Cardiac muscle cell (in vitro differentiated cells and primary cell): Measurements from ENCODE around the gene AHRR. TPM values are rescaled to one million over a fixed set of nuclear protein-coding genes. Genes with fewer than 3 reads are reported as not detected.

Source experiments
- DNase-seq, 2 donors: peaks; one replicate each; pipeline versions ENCODE4 v3.0.0 to v3.0.0-alpha.2; 2010 to 2017; ENCODE audit warnings: low read depth in 1 of 2, low spot score in 1 of 2
- H3K27ac ChIP-seq: fragments of 200-600 bp; sonication (generic); 2 replicates; pipeline ENCODE4 v1.5.1; 2016
- H3K27me3 ChIP-seq: fragments of 200-600 bp; sonication (generic); 2 replicates; pipeline ENCODE4 v1.6.0; 2016; ENCODE audit warnings: control low read depth
- H3K36me3 ChIP-seq: fragments of 200-600 bp; sonication (generic); 2 replicates; pipeline ENCODE4 v1.5.1; 2016; ENCODE audit warnings: control low read depth
- H3K4me1 ChIP-seq: fragments of 200-600 bp; sonication (generic); 2 replicates; pipeline ENCODE4 v1.8.1; 2017; ENCODE audit warnings: low read depth, mild to moderate bottlenecking, mixed run types
- H3K4me3 ChIP-seq: fragments of 200-600 bp; sonication (generic); 2 replicates; pipeline ENCODE4 v1.5.1; 2016; ENCODE audit warnings: mild to moderate bottlenecking
- H3K9me3 ChIP-seq: fragments of 200-600 bp; sonication (generic); 2 replicates; pipeline ENCODE4 v1.5.1; 2017; ENCODE audit warnings: low read depth, mild to moderate bottlenecking, control low read depth
- polyA plus RNA-seq: library from polyadenylated mRNA; unstranded; fragments of >200 nt; fragmentation: Nextera tagmentation; extraction: Ambion mirVana; gene quantifications from 2 replicates; pipeline ENCODE4 v1.2.1, GENCODE V29; 2016
- total RNA-seq: library from RNA; depleted of rRNA; stranded (reverse); fragments of >200 nt; gene quantifications from 2 replicates; pipeline ENCODE4 v1.2.3, GENCODE V29; 2016
- TF ChIP-seq, protein P1 (sequence below): IDR thresholded peaks from 2 replicates; pipeline ENCODE4 v1.5.1; 2012; ENCODE audit warnings: low read depth, mild to moderate bottlenecking, low read length

AHRR gene
- total and polyA plus RNA-seq, 2 experiments from 2014 or later: 0.99 to 1.4 TPM

DNA sequence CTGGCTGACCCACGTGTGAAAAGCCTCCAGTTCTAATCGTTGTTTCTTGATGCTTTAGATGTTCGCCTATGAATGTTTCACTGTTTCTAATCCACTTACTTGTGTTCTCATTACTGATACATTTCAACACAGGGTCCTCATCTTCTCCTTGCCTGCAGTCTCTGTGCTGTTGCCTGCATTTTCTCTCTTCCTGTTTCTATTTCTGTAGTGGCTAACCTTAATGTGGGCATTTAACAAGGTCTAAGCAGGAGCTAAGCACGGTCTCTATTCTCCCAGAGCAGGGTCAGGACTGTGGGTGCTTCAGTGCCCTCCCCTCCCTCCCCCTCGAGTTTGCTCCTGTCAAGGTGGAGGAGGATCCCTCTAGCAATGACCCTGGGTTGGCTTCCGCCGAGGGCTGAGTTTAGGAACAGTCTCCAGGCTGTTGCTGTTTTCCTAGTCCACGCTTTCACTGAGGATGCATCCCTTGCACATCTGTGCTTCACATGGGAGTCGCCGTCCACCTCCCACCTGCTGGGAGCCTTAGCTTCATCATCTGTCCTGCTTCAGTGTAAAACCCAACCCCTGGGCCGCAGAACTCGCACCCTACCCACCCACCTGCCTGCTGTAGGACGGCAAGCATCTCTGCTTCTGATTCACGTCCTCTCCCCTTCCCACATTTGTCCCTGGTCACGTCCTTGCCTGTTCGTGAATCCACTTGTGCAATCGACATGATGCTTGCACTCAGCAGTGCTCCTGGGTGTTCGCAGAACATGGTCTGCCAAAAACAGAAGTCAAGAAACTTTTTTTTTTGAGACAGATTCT is 119.1 kb downstream of the AHRR start:
- Histone ChIP-seq H3K9me3 (no peaks in the 10 kb centered on the region), H3K27me3 (no peaks in the 10 kb centered on the region), H3K27ac (no peak overlapping the region), H3K36me3 (no peaks in the 10 kb centered on the region), H3K4me3 (no peak overlapping the region), H3K4me1 (peaks cover 22% of the 10 kb centered on the region)
- no peak for DNase-seq
- TF ChIP-seq, protein P1, sequence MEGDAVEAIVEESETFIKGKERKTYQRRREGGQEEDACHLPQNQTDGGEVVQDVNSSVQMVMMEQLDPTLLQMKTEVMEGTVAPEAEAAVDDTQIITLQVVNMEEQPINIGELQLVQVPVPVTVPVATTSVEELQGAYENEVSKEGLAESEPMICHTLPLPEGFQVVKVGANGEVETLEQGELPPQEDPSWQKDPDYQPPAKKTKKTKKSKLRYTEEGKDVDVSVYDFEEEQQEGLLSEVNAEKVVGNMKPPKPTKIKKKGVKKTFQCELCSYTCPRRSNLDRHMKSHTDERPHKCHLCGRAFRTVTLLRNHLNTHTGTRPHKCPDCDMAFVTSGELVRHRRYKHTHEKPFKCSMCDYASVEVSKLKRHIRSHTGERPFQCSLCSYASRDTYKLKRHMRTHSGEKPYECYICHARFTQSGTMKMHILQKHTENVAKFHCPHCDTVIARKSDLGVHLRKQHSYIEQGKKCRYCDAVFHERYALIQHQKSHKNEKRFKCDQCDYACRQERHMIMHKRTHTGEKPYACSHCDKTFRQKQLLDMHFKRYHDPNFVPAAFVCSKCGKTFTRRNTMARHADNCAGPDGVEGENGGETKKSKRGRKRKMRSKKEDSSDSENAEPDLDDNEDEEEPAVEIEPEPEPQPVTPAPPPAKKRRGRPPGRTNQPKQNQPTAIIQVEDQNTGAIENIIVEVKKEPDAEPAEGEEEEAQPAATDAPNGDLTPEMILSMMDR: no peak

DNA sequence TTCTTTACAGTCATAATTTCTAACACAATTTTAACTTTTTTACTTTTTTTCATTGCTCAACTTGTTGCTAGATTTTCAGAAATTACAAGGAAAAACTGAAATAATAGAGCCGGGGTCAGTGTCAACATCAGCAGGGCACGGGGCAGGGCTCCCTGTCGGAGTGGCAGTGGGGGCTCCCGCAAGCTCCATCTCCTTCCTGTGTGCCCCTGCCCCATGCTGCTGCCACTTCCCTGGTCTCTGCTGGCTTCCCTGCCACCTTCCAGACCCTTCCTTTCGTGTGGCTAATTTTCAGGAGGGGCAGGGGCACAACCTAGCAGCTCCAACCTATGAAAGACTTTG is 120.5 kb downstream of the AHRR start:
- Histone ChIP-seq H3K27me3 (no peaks in the 10 kb centered on the region), H3K36me3 (peaks cover 1% of the 10 kb centered on the region), H3K4me1 (peaks cover 19% of the 10 kb centered on the region), H3K4me3 (peak overlapping the region; percentile 93), H3K9me3 (no peaks in the 10 kb centered on the region), H3K27ac (no peak overlapping the region)
- no peak for DNase-seq
- TF ChIP-seq, protein P1: no peak

DNA sequence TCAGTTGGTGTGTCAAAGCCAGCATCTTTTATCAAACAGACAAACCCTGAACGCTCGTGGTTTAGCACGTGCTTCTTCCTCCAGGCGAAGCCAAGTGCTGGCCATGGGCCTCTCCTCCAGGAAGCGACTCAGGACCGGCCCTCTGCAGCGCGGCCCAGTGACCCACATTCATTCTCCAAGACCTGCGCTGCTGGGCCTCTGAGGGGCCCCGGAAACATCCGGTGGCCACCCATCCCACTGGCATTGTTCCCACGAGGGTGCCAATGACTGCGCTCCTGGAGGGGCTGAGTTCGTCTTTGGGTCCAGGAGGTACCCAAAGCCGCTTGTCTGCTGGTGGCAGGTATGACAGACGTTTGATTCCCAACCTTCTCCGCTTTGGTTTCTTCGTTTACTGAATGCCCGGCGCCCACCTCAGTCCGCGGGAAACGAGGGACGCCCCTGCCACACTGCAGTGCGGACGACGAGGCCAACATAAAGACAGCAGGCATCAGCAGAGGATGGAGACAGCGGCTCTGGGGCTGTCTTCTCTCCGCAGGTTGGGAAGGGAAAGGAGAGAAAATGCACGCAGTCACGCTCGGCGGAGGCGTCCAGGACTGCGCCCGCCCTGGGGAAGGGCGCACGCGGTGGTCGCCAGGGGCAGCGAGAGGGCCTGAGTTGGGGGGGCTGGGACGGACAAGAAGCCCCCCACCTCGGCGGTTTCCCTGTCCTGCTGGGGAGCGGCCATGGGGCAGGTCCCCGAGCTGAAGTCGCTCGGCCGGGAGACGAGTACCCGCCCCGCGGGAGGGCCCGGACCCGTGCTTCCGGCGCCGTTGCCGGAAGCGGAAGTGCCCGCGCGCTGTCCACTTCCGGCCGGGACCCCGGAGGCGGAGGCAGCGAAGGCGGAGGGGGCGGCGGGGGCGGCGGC is 121.1 kb downstream of the AHRR start, which contains the start of gene EXOC3:
Gene EXOC3 (plus strand): TSS at position 842 of the 904 bp plus-strand sequence. CDS start 3,030 bp downstream, outside the sequence.
- DNase-seq: peak; percentile 70 to 81
- TF ChIP-seq, protein P1: no peak
- Histone ChIP-seq H3K4me3 (peak within 1 kb of the TSS; percentile 93), H3K27ac (peak within 1 kb of the TSS; percentile 82), H3K4me1 (peaks cover 13% of the 10 kb centered on the region), H3K27me3 (no peaks in the 10 kb centered on the region), H3K9me3 (no peaks in the 10 kb centered on the region), H3K36me3 (peaks cover 6% of the 10 kb centered on the region)

DNA sequence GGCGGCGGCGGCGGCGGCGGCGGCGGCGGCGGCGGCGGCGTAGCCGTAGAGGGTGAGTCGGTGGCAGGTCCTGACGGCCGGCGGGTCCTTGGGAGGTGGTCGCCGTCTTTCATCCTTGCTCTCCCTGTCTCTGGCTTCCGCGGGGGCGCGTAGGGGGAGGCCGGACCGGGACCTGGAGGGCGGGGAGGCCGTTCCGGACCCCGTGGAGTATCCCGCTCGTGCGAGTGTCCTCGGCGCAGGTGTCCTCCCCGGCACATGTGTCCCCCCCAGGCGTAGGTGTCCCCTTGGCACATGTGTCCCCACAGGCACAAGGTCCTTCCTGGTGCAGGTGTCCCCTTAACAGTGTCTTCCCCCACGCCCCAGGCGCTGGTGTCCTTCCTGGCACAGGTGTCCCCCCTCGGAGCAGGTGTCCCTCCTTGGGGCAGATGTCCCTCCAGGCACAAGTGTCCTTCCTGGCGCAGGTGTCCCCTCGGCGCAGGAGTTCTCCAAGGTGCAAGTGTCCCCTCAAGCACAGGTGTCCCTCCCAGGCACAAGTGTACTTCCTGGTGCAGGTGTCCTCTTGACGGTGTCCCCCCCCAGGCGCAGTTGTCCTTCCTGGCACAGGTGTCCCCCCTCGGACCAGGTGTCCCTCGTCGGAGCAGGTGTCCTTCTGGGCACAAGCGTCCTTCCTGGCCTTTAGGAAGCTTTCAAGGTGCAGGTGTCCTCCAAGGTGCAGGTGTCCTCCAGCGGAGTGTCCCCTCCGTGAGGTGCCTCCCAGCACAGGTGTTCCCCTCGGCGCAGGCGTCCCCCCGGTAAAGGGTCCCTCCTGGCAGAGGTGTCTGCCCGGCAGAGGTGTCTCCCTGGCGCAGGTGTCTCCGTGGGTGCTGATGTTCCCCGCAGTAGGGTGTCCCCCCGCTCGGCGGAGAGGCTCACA is 122.0 kb downstream of the AHRR start:
- Histone ChIP-seq H3K4me3 (peak overlapping the region; percentile 93), H3K4me1 (peaks cover 7% of the 10 kb centered on the region), H3K9me3 (no peaks in the 10 kb centered on the region), H3K36me3 (peaks cover 15% of the 10 kb centered on the region), H3K27me3 (no peaks in the 10 kb centered on the region), H3K27ac (no peak overlapping the region)
- peak in 1 of 2 donors; percentile 2 for DNase-seq
- TF ChIP-seq, protein P1: no peak

DNA sequence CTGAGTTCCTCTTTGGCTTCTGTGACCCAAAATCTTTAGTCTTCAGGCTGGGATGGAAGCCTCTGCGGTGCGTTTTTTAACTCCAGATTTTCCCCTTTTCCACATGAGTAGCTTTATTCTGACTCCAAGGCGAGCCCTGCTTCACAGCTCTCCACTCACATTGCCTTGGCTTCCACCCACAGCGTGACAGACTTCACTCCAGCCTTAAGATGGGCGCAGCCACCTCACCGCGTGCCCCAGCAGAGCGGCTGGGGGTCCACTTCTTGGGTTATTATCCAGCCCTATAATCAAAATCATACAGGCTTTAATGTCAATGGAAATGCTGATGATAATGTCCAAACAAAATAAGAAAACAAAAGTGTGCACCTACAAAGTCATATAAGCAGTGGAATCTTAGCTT is 122.7 kb downstream of the AHRR start:
- TF ChIP-seq, protein P1: no peak
- H3K9me3 ChIP-seq: no peaks in the 10 kb centered on the region
- H3K36me3 ChIP-seq: peaks cover 22% of the 10 kb centered on the region
- DNase-seq: no peak
- no peak overlapping the region for H3K27ac ChIP-seq
- no peaks in the 10 kb centered on the region for H3K27me3 ChIP-seq
- peaks cover 7% of the 10 kb centered on the region for H3K4me1 ChIP-seq
- peak overlapping the region; percentile 93 for H3K4me3 ChIP-seq
